Activated CD4-positive, alpha-beta T cell treated with anti-CD3 and anti-CD28 coated beads, Interleukin-2, Interleukin-4, amounts not matched to agents 100 ng/mL and 50 ng/mL, durations not matched to agents 16 hours and 8 hours (primary cell): Measurements from ENCODE around the gene SERP2.
"Not testable (repeated sequence)": the region's sequence is repeated elsewhere in the genome, so short reads cannot be mapped to it uniquely, and the experiment has no call there.

Experiments
- DNase-seq: peaks from one replicate; pipeline ENCODE4 v3.0.0-alpha.2; 2020; ENCODE audit warnings: low spot score

Gene SERP2

DNA sequence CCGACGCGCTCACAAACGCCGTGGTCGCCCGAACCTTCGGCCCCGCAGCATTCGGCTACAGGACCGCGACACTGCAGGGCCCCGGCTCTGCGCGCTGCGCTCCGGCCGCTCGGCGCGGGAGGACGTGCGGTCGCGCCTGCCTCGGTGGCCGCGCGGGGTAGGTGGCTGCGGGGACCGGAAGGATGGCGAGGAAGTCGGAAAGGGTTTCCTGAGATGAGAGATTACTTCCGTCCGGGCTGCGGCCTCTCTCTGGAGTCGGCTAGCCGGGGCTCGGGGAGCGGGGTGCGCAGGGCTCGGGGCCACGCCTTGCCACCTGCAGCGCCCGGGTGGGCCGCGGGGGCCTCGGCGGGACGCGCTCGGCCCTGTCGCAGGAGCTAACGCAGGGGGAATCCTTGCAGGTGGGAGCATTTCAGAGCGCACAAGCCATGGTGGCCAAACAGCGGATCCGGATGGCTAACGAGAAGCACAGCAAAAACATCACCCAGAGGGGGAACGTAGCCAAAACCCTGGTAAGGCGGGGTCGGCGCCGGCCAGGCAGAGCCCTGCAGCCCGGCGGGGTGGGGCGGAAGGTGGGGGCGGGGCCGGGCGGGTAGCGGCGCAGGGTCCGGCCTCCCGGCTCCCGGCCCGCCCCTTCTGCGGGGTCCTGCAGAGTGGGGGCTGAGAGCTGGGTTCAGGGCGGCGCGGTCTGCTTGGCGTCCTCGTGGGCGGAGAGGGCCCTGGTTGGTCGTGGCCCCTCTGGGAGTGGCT is at the start of gene SERP2:
SERP2 (plus strand) TSS at position 224 of the 747 bp plus-strand sequence; CDS start at position 426, 202 bp downstream.
- DNase-seq, result no peak

- no peak for DNase-seq
Observed at GRCh38 chr13:44326961-44327360, 46.7 kb upstream of the SERP2 start.

GRCh38 chr13:44329041-44329440 is 44.6 kb upstream of the SERP2 start:
- not testable (repeated sequence) for DNase-seq

DNA sequence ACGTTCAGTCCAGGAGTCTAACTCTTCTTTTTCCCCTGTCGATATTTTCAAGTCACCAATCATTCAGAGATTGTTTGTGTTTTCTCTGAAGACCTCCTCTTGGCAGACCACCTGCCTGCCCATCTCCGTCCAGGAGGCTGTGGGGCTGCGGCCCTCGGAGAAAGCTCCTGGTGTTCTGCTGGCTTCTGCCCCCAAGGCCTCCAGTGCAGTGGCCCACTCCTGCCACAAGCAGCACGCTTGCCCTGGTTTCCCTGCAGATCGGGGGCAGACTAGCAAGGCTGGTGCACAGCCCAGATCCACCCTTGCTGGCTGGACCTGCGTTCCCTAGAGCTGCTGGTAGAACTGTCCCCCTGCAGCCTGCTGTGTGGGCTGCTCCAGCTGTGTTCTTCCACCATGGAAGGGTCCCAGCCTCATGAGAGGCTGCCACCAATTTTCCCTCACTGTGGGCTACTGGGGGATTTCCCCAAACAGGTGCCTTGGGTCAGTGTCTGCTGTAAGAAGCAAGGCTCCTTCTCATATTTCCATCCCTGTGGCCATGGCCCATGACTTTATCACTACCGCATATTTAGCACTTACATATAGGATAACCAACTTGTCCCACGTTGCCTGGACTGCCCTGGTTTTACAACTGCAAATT is 43.6 kb upstream of the SERP2 start:
- no peak for DNase-seq

- no peak for DNase-seq
Observed at GRCh38 chr13:44331446-44331845, 42.2 kb upstream of the SERP2 start.

GRCh38 chr13:44331912-44332851 is 41.4 kb upstream of the SERP2 start:
- DNase-seq, result no peak

DNA sequence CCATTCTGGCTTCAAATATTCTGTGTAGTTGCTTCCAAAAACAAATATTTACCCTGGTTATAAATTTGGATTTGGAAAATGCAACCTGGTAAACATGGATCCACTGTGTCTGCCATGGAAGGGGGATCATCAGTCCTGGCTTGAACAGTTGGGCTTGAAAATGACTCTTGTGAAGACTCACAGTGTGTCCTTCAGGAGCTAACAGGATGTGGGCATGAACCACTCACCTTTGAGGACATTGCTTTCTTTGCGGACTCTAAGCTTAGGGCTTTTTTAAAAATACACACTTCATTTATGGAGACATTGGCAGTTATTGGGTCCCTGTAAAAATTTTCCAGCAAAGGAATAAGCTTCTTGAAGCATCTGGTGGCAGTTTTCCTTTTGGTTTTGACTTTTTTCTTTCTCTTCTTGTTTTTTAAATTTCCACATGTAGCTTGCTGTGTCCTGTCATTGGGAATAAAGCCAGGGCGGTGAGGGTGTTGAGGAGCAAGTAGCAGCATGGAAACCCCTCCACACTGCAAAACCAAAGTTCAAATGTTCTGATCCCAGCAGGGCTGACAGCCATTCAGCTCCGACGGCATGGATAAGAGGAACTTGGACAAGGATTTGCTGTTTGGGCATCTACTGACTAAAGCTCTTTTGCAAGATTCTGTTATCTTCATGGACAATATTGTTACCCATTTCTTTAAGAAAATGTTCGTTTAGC is 39.5 kb upstream of the SERP2 start:
- no peak for DNase-seq

DNA sequence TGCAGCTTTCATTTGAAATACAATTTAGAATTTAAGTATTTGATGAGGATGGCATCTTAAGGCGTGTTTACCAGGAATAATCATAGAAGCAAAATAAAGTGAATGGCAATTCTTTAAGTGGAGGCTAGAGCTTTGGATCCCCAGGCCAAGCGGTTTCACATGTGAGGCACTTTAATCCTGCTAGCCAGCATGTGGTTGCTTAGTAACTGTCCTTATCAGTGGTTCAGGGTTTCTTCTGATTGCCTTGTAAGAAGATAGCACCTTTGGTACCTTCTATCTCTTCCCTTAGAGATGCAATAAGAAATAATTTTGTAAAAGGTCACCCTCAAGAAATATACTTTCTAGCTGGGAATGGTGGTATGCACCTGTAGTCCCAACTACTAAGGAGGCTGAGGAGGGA is 38.9 kb upstream of the SERP2 start:
- no peak for DNase-seq

GRCh38 chr13:44336934-44337333 is 36.7 kb upstream of the SERP2 start:
- no peak for DNase-seq

- no peak for DNase-seq
Observed at GRCh38 chr13:44337581-44337980, 36.0 kb upstream of the SERP2 start.

- no peak for DNase-seq
Observed at GRCh38 chr13:44340508-44340907, 33.1 kb upstream of the SERP2 start.

DNA sequence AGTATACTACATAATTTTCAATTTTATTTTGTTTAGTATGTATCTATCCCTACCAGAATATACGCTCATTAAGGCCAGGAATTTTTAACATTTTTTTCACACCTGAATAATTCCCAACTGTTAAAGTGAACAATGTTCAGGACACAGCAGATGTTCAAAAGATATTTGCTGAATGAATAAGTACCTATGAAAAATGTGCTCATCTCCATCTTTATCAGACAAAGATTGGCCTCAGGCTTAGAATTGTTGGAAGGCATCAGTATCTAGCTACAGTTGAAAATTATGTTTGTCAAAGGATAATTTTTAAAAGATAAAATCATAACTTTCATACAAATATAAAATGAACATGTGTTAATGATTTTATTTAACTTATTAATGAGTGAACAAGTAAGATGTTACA is 30.9 kb upstream of the SERP2 start:
- no peak for DNase-seq

GRCh38 chr13:44346534-44346933 is 27.1 kb upstream of the SERP2 start:
- DNase-seq, result no peak

DNA sequence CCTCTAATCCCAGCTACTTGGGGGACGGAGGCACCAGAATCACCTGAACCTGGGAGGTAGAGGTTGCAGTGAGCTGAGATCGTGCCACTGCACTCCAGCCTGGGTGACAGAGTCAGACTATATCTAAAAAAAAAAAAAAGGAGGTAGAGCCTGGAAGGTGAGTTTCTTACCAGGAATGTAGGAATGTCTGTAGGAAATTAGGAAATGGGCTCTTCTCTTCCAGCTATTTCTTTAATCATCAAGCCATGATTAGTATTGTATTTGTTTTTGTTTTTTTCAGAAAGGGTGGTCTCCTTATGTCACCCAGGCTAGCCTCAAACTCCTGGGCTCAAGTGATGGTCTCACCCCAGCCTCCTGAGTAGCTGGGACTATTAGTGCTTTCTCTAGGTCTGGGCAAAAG is 26.3 kb upstream of the SERP2 start:
- no peak for DNase-seq

DNA sequence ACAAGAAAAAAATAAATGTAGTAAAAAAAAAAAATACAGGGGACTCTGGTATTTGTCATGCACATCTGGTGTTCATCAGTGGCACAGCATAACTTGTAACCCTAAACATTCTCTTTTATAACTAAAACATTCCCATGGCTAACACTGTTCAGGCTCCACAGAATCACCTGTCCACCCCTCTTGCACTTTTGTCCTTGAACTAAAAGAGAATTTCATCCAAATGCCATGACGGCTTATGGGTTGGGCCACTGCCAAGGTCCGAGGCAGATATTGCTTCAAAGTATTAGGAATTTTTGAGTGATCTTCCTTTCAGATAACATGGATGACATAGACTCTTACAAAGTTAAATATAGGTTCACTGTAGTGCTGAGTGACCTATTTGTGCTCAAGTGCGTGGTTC is 25.7 kb upstream of the SERP2 start:
- no peak for DNase-seq

- DNase-seq, result no peak
Observed at GRCh38 chr13:44350775-44351504, 22.7 kb upstream of the SERP2 start.

- no peak for DNase-seq
Observed at GRCh38 chr13:44351505-44351854, 22.1 kb upstream of the SERP2 start.

DNA sequence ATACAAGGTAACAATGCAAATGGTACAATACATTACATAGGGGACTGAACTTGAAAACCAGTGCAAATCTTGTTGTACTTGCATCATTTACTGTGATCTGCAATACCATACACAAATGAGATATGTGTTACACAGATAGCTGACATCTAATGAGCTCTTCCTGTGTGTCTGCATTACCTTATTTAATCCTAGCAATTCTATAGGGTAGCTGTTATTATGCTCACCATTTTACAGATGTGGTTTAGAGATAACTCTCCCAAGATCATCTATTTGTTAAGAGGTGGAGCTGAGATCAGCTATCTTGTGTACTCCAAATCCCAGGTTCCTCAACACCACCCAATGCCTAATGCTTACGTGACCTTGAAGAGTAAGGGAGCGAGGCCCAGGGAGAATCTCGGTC is 21.4 kb upstream of the SERP2 start:
- no peak for DNase-seq

DNA sequence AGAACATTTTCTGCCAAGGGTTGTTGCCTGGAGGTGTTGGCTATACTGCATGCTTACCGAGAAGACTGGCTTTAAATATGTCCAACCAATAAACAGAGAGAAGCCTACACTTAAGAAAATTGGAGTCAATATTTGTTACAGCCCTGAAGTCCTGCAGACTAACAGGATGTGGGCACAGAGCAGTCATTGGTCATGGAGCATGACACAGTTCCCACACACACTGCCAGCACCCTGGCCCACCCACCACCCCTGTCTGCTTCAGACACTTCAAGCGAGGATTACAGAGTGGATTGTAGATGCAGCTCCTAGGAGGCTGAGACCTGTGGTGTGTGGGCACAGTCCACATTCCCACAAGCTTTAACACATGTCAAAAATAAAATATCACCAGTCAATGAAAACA is 21.0 kb upstream of the SERP2 start:
- DNase-seq, result no peak

DNA sequence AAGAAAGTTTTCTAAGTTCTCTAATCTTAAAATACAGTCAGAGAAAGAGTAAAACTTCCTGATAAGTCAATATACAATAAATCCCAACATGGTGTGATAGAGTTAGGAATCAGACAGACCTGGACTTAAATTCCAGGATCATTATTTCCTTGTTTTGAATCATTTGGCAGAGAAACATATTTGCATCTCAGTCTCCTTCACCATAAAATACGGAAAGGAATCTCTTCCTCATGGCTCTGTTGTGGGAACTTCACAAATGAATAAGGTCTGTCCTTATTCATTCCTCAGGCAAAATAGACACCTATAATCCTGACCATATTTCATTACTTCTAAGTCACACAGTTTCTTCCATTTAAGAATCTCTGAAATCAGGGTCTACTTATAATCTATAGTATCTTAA is 19.3 kb upstream of the SERP2 start:
- no peak for DNase-seq

DNA sequence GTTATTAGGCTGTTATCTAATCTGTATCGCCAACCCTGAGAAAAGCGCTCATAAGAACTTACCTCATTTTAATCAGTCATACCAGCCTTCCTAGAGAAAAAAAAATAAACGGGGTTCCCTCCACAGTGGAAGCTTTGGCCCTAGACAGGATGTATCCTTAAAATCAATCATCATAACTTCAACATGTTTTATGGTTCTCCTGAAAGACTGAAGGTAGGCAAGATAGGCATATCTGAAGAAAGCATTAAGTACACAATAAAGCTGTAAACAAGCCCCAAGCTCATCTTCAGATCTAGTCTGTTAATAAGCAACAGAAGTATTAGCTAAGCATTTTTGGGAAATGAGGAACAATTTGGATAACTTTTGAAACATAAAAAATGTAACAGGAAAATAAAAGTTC is 18.7 kb upstream of the SERP2 start:
- no peak for DNase-seq

DNA sequence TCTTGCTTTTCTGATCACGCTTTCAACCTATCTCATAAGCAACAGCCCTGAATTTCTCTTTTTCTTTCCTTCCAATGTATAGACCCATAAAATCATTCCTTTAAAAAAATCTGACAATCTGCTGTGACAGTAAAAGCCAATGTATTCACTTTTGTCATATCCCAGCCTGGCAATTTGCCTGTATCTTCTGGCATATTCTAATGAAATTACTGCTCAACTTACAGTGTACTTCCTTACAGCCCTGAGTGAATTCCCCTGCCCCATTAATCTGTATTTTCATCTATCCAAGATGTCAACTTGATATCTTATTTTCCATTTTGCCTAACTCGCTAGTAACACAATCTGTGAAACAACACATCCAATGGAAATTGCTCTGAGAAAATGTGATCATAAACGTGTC is 18.0 kb upstream of the SERP2 start:
- DNase-seq, result no peak
